ENCODE results near the gene RC3H1.

Gene RC3H1

DNA sequence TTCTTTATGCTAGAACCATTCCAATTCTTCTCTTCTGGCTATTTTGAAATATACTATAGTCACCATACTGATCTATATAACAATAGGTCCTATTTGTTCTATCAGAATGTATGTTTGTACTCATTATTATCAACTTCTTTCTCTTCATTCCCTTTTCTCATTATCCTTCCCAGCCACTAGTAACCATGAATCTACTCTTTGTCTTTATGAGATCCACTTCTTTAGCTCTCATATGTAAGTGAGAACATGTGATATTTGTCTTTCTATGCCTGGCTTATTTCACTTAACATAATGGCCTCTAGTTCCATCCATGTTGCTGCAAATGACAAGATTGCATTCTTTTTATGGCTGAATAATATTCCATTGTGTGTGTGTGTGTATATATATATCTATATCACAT, 31.7 kb upstream of the RC3H1 start:
- Histone ChIP-seq H3K36me3 (replicated peaks; ENCODE audit: insufficient read depth, low read length) (no peaks in the 10 kb centered on the region), H3K27me3 (replicated peaks; ENCODE audit: insufficient read depth, low read length) (no peaks in the 10 kb centered on the region), H3K9me2 (replicated peaks; ENCODE audit: insufficient read depth, low read length) (no peaks in the 10 kb centered on the region), H3K4me1 (ENCODE audit: low read length) (no peaks in the 10 kb centered on the region), H3K4me3 (ENCODE audit: low read length) (no peak overlapping the region), H3K9me3 (replicated peaks; ENCODE audit: insufficient read depth, low read length) (no peaks in the 10 kb centered on the region), H3K27ac (ENCODE audit: low read length) (no peak overlapping the region), H2AFZ (ENCODE audit: low read length) (no peak overlapping the region), H3K9ac (ENCODE audit: low read length) (no peak overlapping the region), H3F3A (ENCODE audit: insufficient read depth, low read length) (no peaks in the 10 kb centered on the region), H3K79me2 (ENCODE audit: low read length) (no peaks in the 10 kb centered on the region), H3K4me2 (ENCODE audit: low read depth, low read length) (no peak overlapping the region), H4K20me1 (ENCODE audit: insufficient read depth, low read length) (no peaks in the 10 kb centered on the region)
- TF ChIP-seq EZH2phosphoT487 (IDR thresholded peaks at IDR 0.05; ENCODE audit: low read length): no peak
- no peak for TF ChIP-seq EZH2 (optimal IDR thresholded peaks at IDR 0.05; ENCODE audit: low read depth, low read length)
- TF ChIP-seq, protein P1, sequence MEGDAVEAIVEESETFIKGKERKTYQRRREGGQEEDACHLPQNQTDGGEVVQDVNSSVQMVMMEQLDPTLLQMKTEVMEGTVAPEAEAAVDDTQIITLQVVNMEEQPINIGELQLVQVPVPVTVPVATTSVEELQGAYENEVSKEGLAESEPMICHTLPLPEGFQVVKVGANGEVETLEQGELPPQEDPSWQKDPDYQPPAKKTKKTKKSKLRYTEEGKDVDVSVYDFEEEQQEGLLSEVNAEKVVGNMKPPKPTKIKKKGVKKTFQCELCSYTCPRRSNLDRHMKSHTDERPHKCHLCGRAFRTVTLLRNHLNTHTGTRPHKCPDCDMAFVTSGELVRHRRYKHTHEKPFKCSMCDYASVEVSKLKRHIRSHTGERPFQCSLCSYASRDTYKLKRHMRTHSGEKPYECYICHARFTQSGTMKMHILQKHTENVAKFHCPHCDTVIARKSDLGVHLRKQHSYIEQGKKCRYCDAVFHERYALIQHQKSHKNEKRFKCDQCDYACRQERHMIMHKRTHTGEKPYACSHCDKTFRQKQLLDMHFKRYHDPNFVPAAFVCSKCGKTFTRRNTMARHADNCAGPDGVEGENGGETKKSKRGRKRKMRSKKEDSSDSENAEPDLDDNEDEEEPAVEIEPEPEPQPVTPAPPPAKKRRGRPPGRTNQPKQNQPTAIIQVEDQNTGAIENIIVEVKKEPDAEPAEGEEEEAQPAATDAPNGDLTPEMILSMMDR (IDR thresholded peaks at IDR 0.05; ENCODE audit: low read length): no peak
- no peak for DNase-seq

DNA sequence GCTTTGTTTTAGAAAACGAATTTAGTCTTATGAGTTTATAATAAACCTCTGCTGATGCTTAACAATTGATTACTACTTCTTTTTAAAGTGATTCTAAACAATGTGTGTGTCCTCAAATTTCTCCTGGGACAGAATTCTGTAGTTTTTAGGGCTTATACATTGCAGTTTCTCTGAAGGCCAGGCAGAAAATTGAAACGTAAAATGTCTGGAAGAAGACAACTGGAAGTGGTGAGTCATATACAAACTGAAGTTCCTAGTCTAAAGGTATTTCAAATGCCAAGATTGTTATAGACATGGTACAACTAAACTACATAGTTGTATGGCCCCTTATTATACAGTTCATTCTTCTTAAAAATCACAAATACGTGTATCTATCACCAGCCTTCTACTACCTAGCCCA, 30.5 kb upstream of the RC3H1 start:
- no peak overlapping the region for H3K27ac ChIP-seq (ENCODE audit: low read length)
- no peak for DNase-seq
- H3K27me3 ChIP-seq (replicated peaks; ENCODE audit: insufficient read depth, low read length): no peaks in the 10 kb centered on the region
- H3K4me3 ChIP-seq (ENCODE audit: low read length): no peak overlapping the region
- no peaks in the 10 kb centered on the region for H3K79me2 ChIP-seq (ENCODE audit: low read length)
- H2AFZ ChIP-seq (ENCODE audit: low read length): no peak overlapping the region
- no peaks in the 10 kb centered on the region for H3K36me3 ChIP-seq (replicated peaks; ENCODE audit: insufficient read depth, low read length)
- H3K9me3 ChIP-seq (replicated peaks; ENCODE audit: insufficient read depth, low read length): no peaks in the 10 kb centered on the region
- no peak overlapping the region for H3K9ac ChIP-seq (ENCODE audit: low read length)
- TF ChIP-seq, protein P1 (IDR thresholded peaks at IDR 0.05; ENCODE audit: low read length): no peak
- no peak for TF ChIP-seq EZH2phosphoT487 (IDR thresholded peaks at IDR 0.05; ENCODE audit: low read length)
- TF ChIP-seq EZH2 (optimal IDR thresholded peaks at IDR 0.05; ENCODE audit: low read depth, low read length): no peak
- no peaks in the 10 kb centered on the region for H4K20me1 ChIP-seq (ENCODE audit: insufficient read depth, low read length)
- H3K4me2 ChIP-seq (ENCODE audit: low read depth, low read length): no peak overlapping the region
- no peaks in the 10 kb centered on the region for H3K9me2 ChIP-seq (replicated peaks; ENCODE audit: insufficient read depth, low read length)
- no peaks in the 10 kb centered on the region for H3K4me1 ChIP-seq (ENCODE audit: low read length)
- no peaks in the 10 kb centered on the region for H3F3A ChIP-seq (ENCODE audit: insufficient read depth, low read length)

DNA sequence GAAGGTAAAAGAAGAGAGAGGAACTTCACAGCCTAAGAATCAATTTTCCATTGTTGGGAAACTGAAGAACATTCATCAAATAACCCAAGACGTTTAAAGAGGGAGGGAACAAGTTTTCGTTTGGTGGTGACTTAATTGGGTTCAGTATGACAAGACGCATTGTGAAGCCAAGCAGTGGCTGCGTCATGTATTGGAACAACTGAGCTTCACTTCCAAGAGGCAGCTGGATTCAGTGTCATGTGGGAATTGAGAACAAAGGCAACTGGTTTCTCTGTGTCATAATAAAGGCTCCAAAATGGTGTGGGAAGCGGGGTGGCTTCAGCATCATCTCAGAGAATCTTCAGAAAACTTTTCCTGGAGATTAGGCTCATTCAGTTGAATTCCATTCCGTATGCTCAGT, 29.8 kb upstream of the RC3H1 start:
- TF ChIP-seq EZH2 (optimal IDR thresholded peaks at IDR 0.05; ENCODE audit: low read depth, low read length) (no peak), EZH2phosphoT487 (IDR thresholded peaks at IDR 0.05; ENCODE audit: low read length) (no peak)
- TF ChIP-seq, protein P1 (IDR thresholded peaks at IDR 0.05; ENCODE audit: low read length): no peak
- Histone ChIP-seq H3K4me3 (ENCODE audit: low read length) (no peak overlapping the region), H2AFZ (ENCODE audit: low read length) (no peak overlapping the region), H3K4me1 (ENCODE audit: low read length) (no peaks in the 10 kb centered on the region), H3K9ac (ENCODE audit: low read length) (no peak overlapping the region), H3K79me2 (ENCODE audit: low read length) (no peaks in the 10 kb centered on the region), H3K9me2 (replicated peaks; ENCODE audit: insufficient read depth, low read length) (no peaks in the 10 kb centered on the region), H3K27me3 (replicated peaks; ENCODE audit: insufficient read depth, low read length) (no peaks in the 10 kb centered on the region), H3K36me3 (replicated peaks; ENCODE audit: insufficient read depth, low read length) (no peaks in the 10 kb centered on the region), H3K27ac (ENCODE audit: low read length) (no peak overlapping the region), H3K9me3 (replicated peaks; ENCODE audit: insufficient read depth, low read length) (no peaks in the 10 kb centered on the region), H3K4me2 (ENCODE audit: low read depth, low read length) (no peak overlapping the region), H3F3A (ENCODE audit: insufficient read depth, low read length) (no peaks in the 10 kb centered on the region), H4K20me1 (ENCODE audit: insufficient read depth, low read length) (no peaks in the 10 kb centered on the region)
- DNase-seq: no peak

All from MM.1S (cell line).